ENCODE measurements around the gene ACR.

DNA sequence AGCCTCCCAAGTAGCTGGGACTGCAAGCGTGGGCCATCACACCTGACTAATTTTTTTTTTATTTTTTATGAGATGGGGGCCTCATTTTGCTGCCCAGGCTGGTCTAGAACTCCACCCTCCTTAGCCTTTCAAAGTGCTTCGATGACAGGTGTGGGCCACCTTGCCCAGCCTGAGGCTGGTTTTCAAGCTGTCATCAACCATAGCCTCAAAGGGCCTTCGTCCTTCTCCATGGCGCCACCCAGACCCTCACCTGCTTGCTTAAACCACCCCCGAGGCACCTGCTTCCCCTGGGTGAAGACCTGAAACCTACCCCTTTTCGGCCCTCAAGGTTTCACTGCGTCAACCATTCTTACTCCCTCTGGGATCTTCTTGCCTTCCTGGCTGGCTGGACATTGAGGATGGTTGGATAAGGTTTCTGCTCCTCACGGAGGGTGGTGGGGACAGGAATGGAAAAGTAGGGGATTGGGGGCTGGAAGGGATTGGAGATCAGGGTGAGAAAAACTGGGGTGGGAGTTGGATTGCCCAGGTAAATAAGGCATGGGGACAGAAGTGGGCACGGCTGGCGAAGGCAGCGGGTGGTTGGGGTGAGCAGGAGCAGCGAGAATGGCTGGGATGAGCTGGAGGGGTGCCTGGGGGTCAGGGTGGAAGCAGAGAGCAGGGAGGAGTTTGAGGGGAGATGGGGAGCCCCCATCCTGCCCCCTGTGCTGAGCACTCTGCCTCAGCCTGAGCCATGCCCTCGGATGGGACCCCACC is 2.8 kb upstream of the ACR start:
- TF ChIP-seq, protein P1, sequence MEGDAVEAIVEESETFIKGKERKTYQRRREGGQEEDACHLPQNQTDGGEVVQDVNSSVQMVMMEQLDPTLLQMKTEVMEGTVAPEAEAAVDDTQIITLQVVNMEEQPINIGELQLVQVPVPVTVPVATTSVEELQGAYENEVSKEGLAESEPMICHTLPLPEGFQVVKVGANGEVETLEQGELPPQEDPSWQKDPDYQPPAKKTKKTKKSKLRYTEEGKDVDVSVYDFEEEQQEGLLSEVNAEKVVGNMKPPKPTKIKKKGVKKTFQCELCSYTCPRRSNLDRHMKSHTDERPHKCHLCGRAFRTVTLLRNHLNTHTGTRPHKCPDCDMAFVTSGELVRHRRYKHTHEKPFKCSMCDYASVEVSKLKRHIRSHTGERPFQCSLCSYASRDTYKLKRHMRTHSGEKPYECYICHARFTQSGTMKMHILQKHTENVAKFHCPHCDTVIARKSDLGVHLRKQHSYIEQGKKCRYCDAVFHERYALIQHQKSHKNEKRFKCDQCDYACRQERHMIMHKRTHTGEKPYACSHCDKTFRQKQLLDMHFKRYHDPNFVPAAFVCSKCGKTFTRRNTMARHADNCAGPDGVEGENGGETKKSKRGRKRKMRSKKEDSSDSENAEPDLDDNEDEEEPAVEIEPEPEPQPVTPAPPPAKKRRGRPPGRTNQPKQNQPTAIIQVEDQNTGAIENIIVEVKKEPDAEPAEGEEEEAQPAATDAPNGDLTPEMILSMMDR (IDR thresholded peaks at IDR 0.05) = no peak
- TF ChIP-seq, protein P2, sequence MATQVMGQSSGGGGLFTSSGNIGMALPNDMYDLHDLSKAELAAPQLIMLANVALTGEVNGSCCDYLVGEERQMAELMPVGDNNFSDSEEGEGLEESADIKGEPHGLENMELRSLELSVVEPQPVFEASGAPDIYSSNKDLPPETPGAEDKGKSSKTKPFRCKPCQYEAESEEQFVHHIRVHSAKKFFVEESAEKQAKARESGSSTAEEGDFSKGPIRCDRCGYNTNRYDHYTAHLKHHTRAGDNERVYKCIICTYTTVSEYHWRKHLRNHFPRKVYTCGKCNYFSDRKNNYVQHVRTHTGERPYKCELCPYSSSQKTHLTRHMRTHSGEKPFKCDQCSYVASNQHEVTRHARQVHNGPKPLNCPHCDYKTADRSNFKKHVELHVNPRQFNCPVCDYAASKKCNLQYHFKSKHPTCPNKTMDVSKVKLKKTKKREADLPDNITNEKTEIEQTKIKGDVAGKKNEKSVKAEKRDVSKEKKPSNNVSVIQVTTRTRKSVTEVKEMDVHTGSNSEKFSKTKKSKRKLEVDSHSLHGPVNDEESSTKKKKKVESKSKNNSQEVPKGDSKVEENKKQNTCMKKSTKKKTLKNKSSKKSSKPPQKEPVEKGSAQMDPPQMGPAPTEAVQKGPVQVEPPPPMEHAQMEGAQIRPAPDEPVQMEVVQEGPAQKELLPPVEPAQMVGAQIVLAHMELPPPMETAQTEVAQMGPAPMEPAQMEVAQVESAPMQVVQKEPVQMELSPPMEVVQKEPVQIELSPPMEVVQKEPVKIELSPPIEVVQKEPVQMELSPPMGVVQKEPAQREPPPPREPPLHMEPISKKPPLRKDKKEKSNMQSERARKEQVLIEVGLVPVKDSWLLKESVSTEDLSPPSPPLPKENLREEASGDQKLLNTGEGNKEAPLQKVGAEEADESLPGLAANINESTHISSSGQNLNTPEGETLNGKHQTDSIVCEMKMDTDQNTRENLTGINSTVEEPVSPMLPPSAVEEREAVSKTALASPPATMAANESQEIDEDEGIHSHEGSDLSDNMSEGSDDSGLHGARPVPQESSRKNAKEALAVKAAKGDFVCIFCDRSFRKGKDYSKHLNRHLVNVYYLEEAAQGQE (IDR thresholded peaks at IDR 0.05; ENCODE audit: insufficient read depth in 1 of 2, low read depth in 2 of 2, low read length in 1 of 2) = no peak
- no peak for TF ChIP-seq POLR2AphosphoS5 (IDR thresholded peaks at IDR 0.05; ENCODE audit: low read depth, low read length)

Measured in Panc1 (cell line).